ENCODE measurements around the gene FRY. TPM values are rescaled to one million over a fixed set of nuclear protein-coding genes. Genes with fewer than 3 reads are reported as not detected.

FRY gene
- total and polyA plus RNA-seq, 10 of the 15 experiments (the other 5 are each of a cell fraction or from before 2014, with no cell fraction given): 0.18 to 1.4 (median 0.30) TPM

DNA sequence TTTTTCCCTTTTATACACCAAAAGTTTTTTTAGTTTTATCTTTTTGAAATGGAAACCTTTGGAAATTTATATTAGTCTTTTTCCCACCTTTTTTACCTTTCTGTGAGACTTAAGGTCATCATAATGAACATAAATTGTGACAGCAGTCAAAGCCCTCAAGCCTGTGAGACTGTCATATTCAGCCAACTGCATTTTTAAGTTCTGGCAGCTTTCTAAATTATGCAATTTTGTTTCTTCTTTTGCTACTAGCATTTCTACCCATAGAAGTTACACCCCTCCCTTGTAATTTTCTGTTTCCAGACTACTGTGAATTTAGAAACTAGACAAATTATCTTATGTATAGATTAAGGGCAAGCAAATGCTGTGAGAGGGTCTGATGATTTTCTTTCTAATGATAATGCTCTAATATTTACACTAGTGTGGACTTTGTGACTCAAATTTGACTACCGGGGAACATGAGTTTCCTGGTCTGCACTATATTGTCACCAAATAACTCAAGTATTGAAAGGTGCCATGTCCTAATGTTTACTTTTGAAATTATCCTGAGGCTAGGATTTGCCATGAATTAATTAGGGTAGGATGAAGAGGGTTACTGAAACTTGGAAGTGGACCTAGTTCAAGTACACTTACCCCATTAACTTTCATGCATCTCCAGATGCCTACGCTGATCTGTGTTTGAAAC, 43.7 kb downstream of the FRY start:
- no peaks in the 10 kb centered on the region for H4K20me1 ChIP-seq (ENCODE audit: control insufficient read depth, insufficient read depth)
- H3K27ac ChIP-seq (ENCODE audit: control insufficient read depth, insufficient read depth): no peak overlapping the region
- TF ChIP-seq RCOR1 (conservative IDR thresholded peaks at IDR 0.05; ENCODE audit: low read depth, low read length) (no peak), SMARCA5 (IDR thresholded peaks at IDR 0.05) (no peak)
- TF ChIP-seq, protein P1, sequence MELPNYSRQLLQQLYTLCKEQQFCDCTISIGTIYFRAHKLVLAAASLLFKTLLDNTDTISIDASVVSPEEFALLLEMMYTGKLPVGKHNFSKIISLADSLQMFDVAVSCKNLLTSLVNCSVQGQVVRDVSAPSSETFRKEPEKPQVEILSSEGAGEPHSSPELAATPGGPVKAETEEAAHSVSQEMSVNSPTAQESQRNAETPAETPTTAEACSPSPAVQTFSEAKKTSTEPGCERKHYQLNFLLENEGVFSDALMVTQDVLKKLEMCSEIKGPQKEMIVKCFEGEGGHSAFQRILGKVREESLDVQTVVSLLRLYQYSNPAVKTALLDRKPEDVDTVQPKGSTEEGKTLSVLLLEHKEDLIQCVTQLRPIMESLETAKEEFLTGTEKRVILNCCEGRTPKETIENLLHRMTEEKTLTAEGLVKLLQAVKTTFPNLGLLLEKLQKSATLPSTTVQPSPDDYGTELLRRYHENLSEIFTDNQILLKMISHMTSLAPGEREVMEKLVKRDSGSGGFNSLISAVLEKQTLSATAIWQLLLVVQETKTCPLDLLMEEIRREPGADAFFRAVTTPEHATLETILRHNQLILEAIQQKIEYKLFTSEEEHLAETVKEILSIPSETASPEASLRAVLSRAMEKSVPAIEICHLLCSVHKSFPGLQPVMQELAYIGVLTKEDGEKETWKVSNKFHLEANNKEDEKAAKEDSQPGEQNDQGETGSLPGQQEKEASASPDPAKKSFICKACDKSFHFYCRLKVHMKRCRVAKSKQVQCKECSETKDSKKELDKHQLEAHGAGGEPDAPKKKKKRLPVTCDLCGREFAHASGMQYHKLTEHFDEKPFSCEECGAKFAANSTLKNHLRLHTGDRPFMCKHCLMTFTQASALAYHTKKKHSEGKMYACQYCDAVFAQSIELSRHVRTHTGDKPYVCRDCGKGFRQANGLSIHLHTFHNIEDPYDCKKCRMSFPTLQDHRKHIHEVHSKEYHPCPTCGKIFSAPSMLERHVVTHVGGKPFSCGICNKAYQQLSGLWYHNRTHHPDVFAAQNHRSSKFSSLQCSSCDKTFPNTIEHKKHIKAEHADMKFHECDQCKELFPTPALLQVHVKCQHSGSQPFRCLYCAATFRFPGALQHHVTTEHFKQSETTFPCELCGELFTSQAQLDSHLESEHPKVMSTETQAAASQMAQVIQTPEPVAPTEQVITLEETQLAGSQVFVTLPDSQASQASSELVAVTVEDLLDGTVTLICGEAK (IDR thresholded peaks at IDR 0.05; ENCODE audit: borderline replicate concordance): no peak
- ATAC-seq (no peak), FAIRE-seq (no peak), DNase-seq (ENCODE audit: low read depth, low spot score) (no peak)
- no peaks in the 10 kb centered on the region for H3K9me3 ChIP-seq (replicated peaks; ENCODE audit: control insufficient read depth, insufficient read depth, low read length)
- H3K27me3 ChIP-seq (replicated peaks in 1 of 2; ENCODE audit: control insufficient read depth in 2 of 2, insufficient read depth in 2 of 2, low read length in 1 of 2): no peaks in the 10 kb centered on the region
- H3K36me3 ChIP-seq (ENCODE audit: control insufficient read depth in 2 of 2, insufficient read depth in 2 of 2, low read length in 1 of 2): no peaks in the 10 kb centered on the region
- ChIA-PET POLR2A (no interaction called here), RAD21 (ENCODE audit: unreplicated experiment) (no interaction called here), SMC1A (ENCODE audit: uncharacterized antibody, unreplicated experiment) (interaction anchor here (0.6 kb wide), 1 partner anchor 9 kb away, joined by 3 read pairs; no protein-coding TSS in a partner anchor), CTCF (no interaction called here)
- WGBS (ENCODE audit: insufficient coverage, insufficient replicate concordance, low lambda C conversion rate, missing lambda C conversion rate): 70% methylated on average over 2 of the region's 2 CpGs
- H2AFZ ChIP-seq (ENCODE audit: control insufficient read depth, low read depth, low read length): no peak overlapping the region
- intact Hi-C loops (cut with micrococcal nuclease; ENCODE audit: unreplicated experiment): no loop called here
- no peaks in the 10 kb centered on the region for H3K4me1 ChIP-seq (ENCODE audit: control insufficient read depth, insufficient read depth, low read length)
- H3K4me2 ChIP-seq (ENCODE audit: control insufficient read depth, insufficient read depth): no peak overlapping the region
- H3K4me3 ChIP-seq: no peak overlapping the region
- BruUV-seq (replicated peaks): no TSS peak
- in situ Hi-C loops (cut with MboI): no loop called here
- no peaks in the 10 kb centered on the region for H3K79me2 ChIP-seq (ENCODE audit: control insufficient read depth, insufficient read depth, low read length)
- H3K9ac ChIP-seq (ENCODE audit: control insufficient read depth, insufficient read depth, low read length): no peak overlapping the region
